K562 (cell line): ENCODE results near the gene ECM1. TPM values are rescaled to one million over a fixed set of nuclear protein-coding genes. Genes with fewer than 3 reads are reported as not detected.

Experiments used
- CBFB ChIP-seq: sonication (generic); formaldehyde crosslinking; IDR thresholded peaks from 2 replicates; pipeline ENCODE4 v1.4.0; 2020; ENCODE audit warnings: mild to moderate bottlenecking, missing genetic modification reagents
- GTF2B ChIP-seq: IDR thresholded peaks from 2 replicates; pipeline ENCODE4 v1.6.1; 2011; ENCODE audit not compliant: insufficient read length; ENCODE audit errors: extremely low read depth
- HDAC3 ChIP-seq: fragments of 450-650 bp; IDR thresholded peaks from 2 replicates; pipeline ENCODE4 v1.6.1; 2018; ENCODE audit warnings: borderline replicate concordance, mild to moderate bottlenecking, moderate library complexity; ENCODE audit not compliant: partially characterized antibody
- LARP7 ChIP-seq: fragments of 450-650 bp; IDR thresholded peaks from 2 replicates; pipeline ENCODE4 v1.6.1; 2016
- NCOA2 ChIP-seq, 2 experiments: fragments of 450-650 bp; IDR thresholded peaks; 2 replicates each; pipeline ENCODE4 v1.6.1; 2018; ENCODE audit warnings: mild to moderate bottlenecking in 2 of 2, moderate library complexity in 1 of 2; ENCODE audit not compliant: partially characterized antibody in 2 of 2
- PHF21A ChIP-seq: fragments of 450-650 bp; IDR thresholded peaks from 2 replicates; pipeline ENCODE4 v1.6.1; 2017; ENCODE audit warnings: low read depth, borderline replicate concordance
- POLR3A ChIP-seq: IDR thresholded peaks from 2 replicates; pipeline ENCODE4 v1.6.1; 2011; ENCODE audit warnings: borderline replicate concordance, mild to moderate bottlenecking, moderate library complexity; ENCODE audit not compliant: insufficient read length, insufficient read depth; ENCODE audit errors: extremely low read depth
- REST ChIP-seq, 2 experiments: fragments of 450-650 bp; formaldehyde crosslinking in 1 of 2; IDR thresholded peaks; 2 replicates each; pipeline versions ENCODE4 v1.4.0 to v1.6.1; 2014 to 2020; ENCODE audit warnings: mild to moderate bottlenecking in 2 of 2, borderline replicate concordance in 1 of 2, low read depth in 1 of 2
- SAFB ChIP-seq: fragments of 200-400 bp; formaldehyde crosslinking; IDR thresholded peaks from 2 replicates; pipeline ENCODE4 v1.6.1; 2017; ENCODE audit warnings: low read depth, low read length, borderline replicate concordance
- SAP30 ChIP-seq: fragments of 200-600 bp; sonication (generic); IDR thresholded peaks from 2 replicates; pipeline ENCODE4 v1.6.1; 2012; ENCODE audit warnings: borderline replicate concordance, low read depth, mild to moderate bottlenecking, moderate library complexity, low read length, control low read depth, inconsistent platforms; ENCODE audit not compliant: insufficient read depth, poor library complexity, severe bottlenecking
- SFPQ ChIP-seq: fragments of 200-400 bp; formaldehyde crosslinking; IDR thresholded peaks from 2 replicates; pipeline ENCODE4 v1.6.1; 2017; ENCODE audit warnings: mild to moderate bottlenecking, low read depth, low read length, moderate library complexity
- ZNF184 ChIP-seq: sonication (generic); formaldehyde crosslinking; IDR thresholded peaks from 2 replicates; pipeline ENCODE4 v1.5.0; 2020; ENCODE audit warnings: missing genetic modification reagents
- ZNF449 ChIP-seq: fragments of 250-450 bp; sonication (Bioruptor Pico); IDR thresholded peaks from 2 replicates; pipeline ENCODE4 v1.8.0; 2022; ENCODE audit warnings: moderate library complexity, mild to moderate bottlenecking, inconsistent platforms
- polyA plus RNA-seq, 8 experiments: library from polyadenylated mRNA; depleted of rRNA in 4 of 8; stranded (reverse) in 5 of 8; unstranded in 3 of 8; fragments of >200 nt; fragmentation: Nextera tagmentation in 2 of 8; fragmentation: Illumina TruSeq in 1 of 8; extraction: Ambion mirVana in 2 of 8; extraction: Trizol in 1 of 8; gene quantifications; 2 replicates each; pipeline versions ENCODE4 v1.2.1 to v1.2.3, GENCODE V29; 2011 to 2014; ENCODE audit warnings: inconsistent platforms in 1 of 8, missing spikeins in 1 of 8
- total RNA-seq, 7 experiments: library from RNA; depleted of rRNA in 6 of 7; stranded (reverse); fragments of >200 nt in 6 of 7; fragmentation: Illumina TruSeq in 2 of 7; extraction: Trizol in 2 of 7; gene quantifications; 2 replicates each; pipeline versions ENCODE4 v1.2.1 to v1.2.3, GENCODE V29; 2011 to 2021; ENCODE audit warnings: low replicate concordance in 1 of 7

ECM1 gene
- total and polyA plus RNA-seq, 9 of the 15 experiments (the other 6 are each of a cell fraction or from before 2014, with no cell fraction given), result 6.6 to 52.2 (median 12.8) TPM

GRCh38 chr1:150515328-150516049, 7.6 kb downstream of the ECM1 start, which contains the start of gene FALEC (continued):
- TF ChIP-seq CBFB (no peak), PHF21A (0 out of 2 replicates have a peak, but pooled peaks have one; percentile 67), ZNF184 (no peak), LARP7 (no peak), REST (IDR thresholded peaks at IDR 0.05; ENCODE audit: borderline replicate concordance) (no peak), REST (CRISPR knock-in tag; IDR thresholded peaks at IDR 0.05; ENCODE audit: low read depth) (no peak), SAFB (no peak), NCOA2 (IDR thresholded peaks at IDR 0.05; ENCODE audit: partially characterized antibody in 2 of 2) (no peak), SAP30 (no peak), ZNF449 (CRISPR knock-in tag) (no peak), POLR3A (no peak), HDAC3 (no peak), GTF2B (no peak), SFPQ (no peak)
